ENCODE data around the gene PRPF19. TPM values are rescaled to one million over a fixed set of nuclear protein-coding genes. Genes with fewer than 3 reads are reported as not detected.

Gene PRPF19
- total and polyA plus RNA-seq, 2 of the 8 experiments (the other 6 are each of a cell fraction or from before 2014, with no cell fraction given), result 107 to 141 TPM

- no peak for TF ChIP-seq CHD7 (IDR thresholded peaks at IDR 0.05; ENCODE audit: insufficient replicate concordance, low read length)
- TF ChIP-seq FOSL1 (IDR thresholded peaks at IDR 0.05; ENCODE audit: insufficient read depth, low read depth, low read length), result no peak
- no peak for TF ChIP-seq CHD2 (IDR thresholded peaks at IDR 0.05; ENCODE audit: low read length)
- no peak for TF ChIP-seq PHF8 (conservative IDR thresholded peaks at IDR 0.05; ENCODE audit: low read depth, low read length)
- no peak for TF ChIP-seq SAP30 (IDR thresholded peaks at IDR 0.05; ENCODE audit: insufficient read depth, insufficient replicate concordance, low read length)
- TF ChIP-seq ATF2 (IDR thresholded peaks at IDR 0.05; ENCODE audit: low read length), result no peak
- no peak for TF ChIP-seq GABPA (IDR thresholded peaks at IDR 0.05; ENCODE audit: borderline replicate concordance, insufficient read depth, low read length)
These were observed 36.7 kb upstream of the PRPF19 start (continued) for GRCh38 chr11:60942970-60943565.
